A549 (cell line): ENCODE results near the gene AUTS2.

Source experiments
- POLR2A ChIP-seq: IDR thresholded peaks from 2 replicates; pipeline ENCODE4 v1.6.1; 2012; ENCODE audit warnings: mild to moderate bottlenecking, low read length
- RAD21 ChIP-seq, 2 experiments: fragments of >200 bp in 1 of 2; sonication (Bioruptor Twin) in 1 of 2; formaldehyde crosslinking in 1 of 2; IDR thresholded peaks in 1 of 2; conservative IDR thresholded peaks in 1 of 2; 2 replicates in 1 of 2; 3 replicates in 1 of 2; pipeline ENCODE4 v1.6.1; 2012 to 2018; ENCODE audit warnings: inconsistent platforms in 1 of 2
- RCOR1 ChIP-seq: fragments of 150-350 bp; IDR thresholded peaks from 2 replicates; pipeline ENCODE4 v1.6.1; 2014; ENCODE audit warnings: antibody characterized with exemption, low read length, low read depth
- SMC3 ChIP-seq: fragments of >200 bp; sonication (Bioruptor Twin); formaldehyde crosslinking; IDR thresholded peaks from 3 replicates; pipeline ENCODE4 v1.6.1; 2018; ENCODE audit warnings: inconsistent platforms
- TF ChIP-seq, protein P1 (sequence below): fragments of >200 bp; sonication (Bioruptor Twin); formaldehyde crosslinking; IDR thresholded peaks from 3 replicates; pipeline ENCODE4 v1.5.1; 2016
- TF ChIP-seq, protein P2 (sequence below): fragments of 200-600 bp; sonication (generic); IDR thresholded peaks from 2 replicates; pipeline ENCODE4 v1.6.1; 2016; ENCODE audit warnings: antibody characterized with exemption, mild to moderate bottlenecking, moderate library complexity

DNA sequence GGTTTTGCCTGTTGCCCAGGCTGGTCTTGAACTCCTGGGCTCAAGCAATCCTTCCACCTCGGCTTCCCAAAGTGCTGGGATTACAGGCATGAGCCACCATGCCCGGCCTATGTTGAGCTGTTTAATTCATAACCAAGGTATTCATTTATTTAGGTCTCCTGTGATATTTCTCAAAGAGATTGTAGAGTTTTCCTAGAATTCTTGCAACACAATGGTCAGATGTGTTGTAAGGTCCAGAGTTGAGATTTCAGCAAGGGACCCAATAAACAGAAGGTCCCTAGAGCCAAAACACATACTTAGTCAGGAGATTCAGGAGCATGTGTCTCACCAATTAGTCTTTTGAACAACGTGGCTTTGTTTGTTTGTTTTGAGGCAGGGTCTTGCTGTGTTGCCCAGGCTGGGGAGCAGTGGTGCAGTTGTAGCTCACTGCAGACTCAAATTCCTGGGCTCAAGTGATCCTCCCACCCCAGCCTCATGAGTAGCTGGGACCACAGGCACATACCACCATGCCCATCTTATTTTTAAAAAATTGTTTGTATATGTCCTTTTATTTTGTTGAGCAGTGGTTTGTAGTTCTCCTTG, 1212.4 kb downstream of the AUTS2 start:
- TF ChIP-seq POLR2A (no peak), RCOR1 (no peak), SMC3 (no peak), RAD21 (conservative IDR thresholded peaks at IDR 0.05 in 1 of 2, IDR thresholded peaks at IDR 0.05 in 1 of 2) (no peak)
- TF ChIP-seq, protein P1, sequence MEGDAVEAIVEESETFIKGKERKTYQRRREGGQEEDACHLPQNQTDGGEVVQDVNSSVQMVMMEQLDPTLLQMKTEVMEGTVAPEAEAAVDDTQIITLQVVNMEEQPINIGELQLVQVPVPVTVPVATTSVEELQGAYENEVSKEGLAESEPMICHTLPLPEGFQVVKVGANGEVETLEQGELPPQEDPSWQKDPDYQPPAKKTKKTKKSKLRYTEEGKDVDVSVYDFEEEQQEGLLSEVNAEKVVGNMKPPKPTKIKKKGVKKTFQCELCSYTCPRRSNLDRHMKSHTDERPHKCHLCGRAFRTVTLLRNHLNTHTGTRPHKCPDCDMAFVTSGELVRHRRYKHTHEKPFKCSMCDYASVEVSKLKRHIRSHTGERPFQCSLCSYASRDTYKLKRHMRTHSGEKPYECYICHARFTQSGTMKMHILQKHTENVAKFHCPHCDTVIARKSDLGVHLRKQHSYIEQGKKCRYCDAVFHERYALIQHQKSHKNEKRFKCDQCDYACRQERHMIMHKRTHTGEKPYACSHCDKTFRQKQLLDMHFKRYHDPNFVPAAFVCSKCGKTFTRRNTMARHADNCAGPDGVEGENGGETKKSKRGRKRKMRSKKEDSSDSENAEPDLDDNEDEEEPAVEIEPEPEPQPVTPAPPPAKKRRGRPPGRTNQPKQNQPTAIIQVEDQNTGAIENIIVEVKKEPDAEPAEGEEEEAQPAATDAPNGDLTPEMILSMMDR: no peak
- TF ChIP-seq, protein P2, sequence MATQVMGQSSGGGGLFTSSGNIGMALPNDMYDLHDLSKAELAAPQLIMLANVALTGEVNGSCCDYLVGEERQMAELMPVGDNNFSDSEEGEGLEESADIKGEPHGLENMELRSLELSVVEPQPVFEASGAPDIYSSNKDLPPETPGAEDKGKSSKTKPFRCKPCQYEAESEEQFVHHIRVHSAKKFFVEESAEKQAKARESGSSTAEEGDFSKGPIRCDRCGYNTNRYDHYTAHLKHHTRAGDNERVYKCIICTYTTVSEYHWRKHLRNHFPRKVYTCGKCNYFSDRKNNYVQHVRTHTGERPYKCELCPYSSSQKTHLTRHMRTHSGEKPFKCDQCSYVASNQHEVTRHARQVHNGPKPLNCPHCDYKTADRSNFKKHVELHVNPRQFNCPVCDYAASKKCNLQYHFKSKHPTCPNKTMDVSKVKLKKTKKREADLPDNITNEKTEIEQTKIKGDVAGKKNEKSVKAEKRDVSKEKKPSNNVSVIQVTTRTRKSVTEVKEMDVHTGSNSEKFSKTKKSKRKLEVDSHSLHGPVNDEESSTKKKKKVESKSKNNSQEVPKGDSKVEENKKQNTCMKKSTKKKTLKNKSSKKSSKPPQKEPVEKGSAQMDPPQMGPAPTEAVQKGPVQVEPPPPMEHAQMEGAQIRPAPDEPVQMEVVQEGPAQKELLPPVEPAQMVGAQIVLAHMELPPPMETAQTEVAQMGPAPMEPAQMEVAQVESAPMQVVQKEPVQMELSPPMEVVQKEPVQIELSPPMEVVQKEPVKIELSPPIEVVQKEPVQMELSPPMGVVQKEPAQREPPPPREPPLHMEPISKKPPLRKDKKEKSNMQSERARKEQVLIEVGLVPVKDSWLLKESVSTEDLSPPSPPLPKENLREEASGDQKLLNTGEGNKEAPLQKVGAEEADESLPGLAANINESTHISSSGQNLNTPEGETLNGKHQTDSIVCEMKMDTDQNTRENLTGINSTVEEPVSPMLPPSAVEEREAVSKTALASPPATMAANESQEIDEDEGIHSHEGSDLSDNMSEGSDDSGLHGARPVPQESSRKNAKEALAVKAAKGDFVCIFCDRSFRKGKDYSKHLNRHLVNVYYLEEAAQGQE: no peak
